ENCODE data around the gene SUDS3.

Gene SUDS3

DNA sequence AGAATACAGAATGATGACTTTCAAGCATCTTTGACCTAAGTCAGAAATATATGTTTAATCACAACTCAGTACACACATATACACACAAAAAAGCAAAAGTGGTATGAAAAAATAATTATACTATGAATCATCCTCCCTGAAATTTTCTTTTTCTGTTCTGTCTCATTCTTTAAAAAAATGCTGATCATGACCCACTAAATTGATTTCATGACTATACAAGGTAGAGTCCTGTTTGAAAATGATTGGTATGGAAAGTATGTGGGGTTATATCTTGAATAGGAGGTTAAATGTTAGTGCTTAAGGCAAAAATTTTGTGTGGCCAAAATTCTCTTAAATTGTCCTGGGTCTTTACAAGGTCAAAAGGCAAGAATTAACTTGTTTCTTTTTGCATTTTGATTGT is 80.4 kb downstream of the SUDS3 start:
- no peak for DNase-seq

DNA sequence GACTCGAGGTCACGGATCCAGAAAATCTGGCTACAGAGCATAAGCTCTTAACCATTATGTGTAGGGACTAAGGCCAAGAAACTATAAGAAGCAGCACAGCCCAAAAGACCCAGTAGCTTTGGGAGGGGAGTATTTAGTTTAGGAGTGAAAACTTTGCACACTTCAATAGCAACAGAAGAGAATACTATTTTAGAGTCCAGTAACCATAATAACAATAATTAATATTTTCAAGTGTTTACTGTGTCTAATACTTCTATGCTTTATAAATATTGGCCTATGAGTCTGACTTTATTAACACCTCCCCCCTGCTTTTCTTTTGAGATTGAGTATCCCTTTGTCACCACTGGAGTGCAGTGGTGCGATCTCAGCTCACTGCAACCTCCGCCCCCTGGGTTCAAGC is 82.8 kb downstream of the SUDS3 start:
- DNase-seq, result no peak

DNA sequence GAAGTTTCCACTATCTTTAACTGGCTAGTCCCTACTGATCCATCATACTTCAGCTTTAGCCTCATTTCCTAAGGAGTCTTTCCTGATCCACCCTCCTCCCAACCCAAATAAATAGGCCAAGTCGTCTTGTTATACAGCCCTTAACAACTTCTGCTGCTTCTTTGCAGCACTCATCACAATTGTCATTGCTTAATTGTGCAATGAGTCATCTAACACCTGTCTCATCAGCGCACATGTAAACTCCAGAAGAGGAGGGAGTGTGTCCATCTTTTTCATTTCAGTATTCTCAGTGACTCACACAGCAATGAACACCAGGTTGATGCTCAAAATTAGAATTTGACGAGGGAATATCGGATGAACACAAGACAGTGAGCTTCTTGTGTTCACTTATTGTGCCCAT is 87.3 kb downstream of the SUDS3 start:
- no peak for DNase-seq

DNA sequence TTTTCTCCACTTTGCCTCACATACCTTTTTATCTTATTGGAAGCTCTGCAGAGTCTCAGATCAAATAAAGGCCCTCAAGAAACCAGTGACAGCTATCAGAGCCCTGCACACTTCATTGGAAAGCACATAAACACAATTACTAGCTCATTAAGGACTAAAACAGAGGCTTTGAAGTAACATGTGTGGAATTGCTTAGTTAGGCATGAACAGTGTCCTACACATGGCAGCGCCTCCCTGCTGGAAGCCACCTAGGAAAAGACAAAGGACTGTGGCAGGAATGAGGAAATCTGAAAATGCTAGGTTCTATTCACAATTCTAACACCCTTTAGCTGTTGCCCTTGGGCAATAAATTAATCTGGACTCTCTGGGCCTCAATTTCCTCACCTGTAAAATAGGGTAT is 89.4 kb downstream of the SUDS3 start:
- no peak for DNase-seq
